Activated T-helper 17 cell treated with anti-CD3 and anti-CD28 coated beads, Interleukin-2, amount 50 U/mL, for 72 hours (primary cell): ENCODE data around the gene DNM1. TPM values are rescaled to one million over a fixed set of nuclear protein-coding genes. Genes with fewer than 3 reads are reported as not detected.

Source experiments
- ATAC-seq: fragments of 150-1000 bp; cut with Tn5 transposase; replicated peaks from 2 replicates; pipeline ENCODE4 v1.10.0; 2021; ENCODE audit warnings: mild to moderate bottlenecking, moderate library complexity
- H3K27ac Mint-ChIP-seq: one replicate; pipeline ENCODE4 v1.8.0; 2022; ENCODE audit warnings: mixed read lengths
- H3K27me3 Mint-ChIP-seq: one replicate; pipeline ENCODE4 v1.8.0; 2022; ENCODE audit warnings: mixed read lengths
- H3K36me3 Mint-ChIP-seq: one replicate; pipeline ENCODE4 v1.8.0; 2022; ENCODE audit warnings: low read depth, mild to moderate bottlenecking, mixed read lengths
- H3K4me1 Mint-ChIP-seq: one replicate; pipeline ENCODE4 v1.8.0; 2022; ENCODE audit warnings: mixed read lengths
- H3K4me3 Mint-ChIP-seq: one replicate; pipeline ENCODE4 v1.8.0; 2022; ENCODE audit warnings: mild to moderate bottlenecking, mixed read lengths
- H3K9me3 Mint-ChIP-seq: one replicate; pipeline ENCODE4 v1.8.0; 2022; ENCODE audit warnings: mixed read lengths
- total RNA-seq, 2 donors: library from RNA; stranded (reverse); gene quantifications; one replicate each; pipeline ENCODE4 v1.2.3, GENCODE V29; 2022

The DNM1 gene
- 1 to 10 TPM in 1 of 2 donors, under 1 TPM in 1; 0.84 to 9.2 TPM for total RNA-seq

GRCh38 chr9:128203024-128203706 lies at the start of gene DNM1:
TSS of gene DNM1 (plus strand) at chr9:128203379. CDS start at chr9:128203471, 92 bp downstream.
- H3K36me3 Mint-ChIP-seq: no peaks in the 10 kb centered on the region
- peak within 1 kb of the TSS; percentile 89 for H3K27ac Mint-ChIP-seq
- no peaks in the 10 kb centered on the region for H3K9me3 Mint-ChIP-seq
- H3K27me3 Mint-ChIP-seq: peaks cover 4% of the 10 kb centered on the region
- peaks cover 15% of the 10 kb centered on the region for H3K4me1 Mint-ChIP-seq
- H3K4me3 Mint-ChIP-seq: peak within 1 kb of the TSS; percentile 80
- ATAC-seq: peak; percentile 86

GRCh38 chr9:128153947-128154695 lies 49.1 kb upstream of the DNM1 start:
- no peaks in the 10 kb centered on the region for H3K9me3 Mint-ChIP-seq
- H3K4me3 Mint-ChIP-seq: no peak overlapping the region
- no peaks in the 10 kb centered on the region for H3K27me3 Mint-ChIP-seq
- ATAC-seq: no peak
- no peaks in the 10 kb centered on the region for H3K4me1 Mint-ChIP-seq
- H3K27ac Mint-ChIP-seq: no peak overlapping the region
- H3K36me3 Mint-ChIP-seq: no peaks in the 10 kb centered on the region

GRCh38 chr9:128155736-128156500 lies 47.3 kb upstream of the DNM1 start:
- ATAC-seq: no peak
- Mint-ChIP-seq H3K4me3 (no peak overlapping the region), H3K9me3 (no peaks in the 10 kb centered on the region), H3K4me1 (no peaks in the 10 kb centered on the region), H3K27me3 (no peaks in the 10 kb centered on the region), H3K36me3 (peaks cover 2% of the 10 kb centered on the region), H3K27ac (no peak overlapping the region)

- Mint-ChIP-seq H3K27me3 (no peaks in the 10 kb centered on the region), H3K36me3 (peaks cover 28% of the 10 kb centered on the region), H3K4me3 (peak overlapping the region; percentile 84), H3K4me1 (peaks cover 10% of the 10 kb centered on the region), H3K27ac (peak overlapping the region; percentile 90), H3K9me3 (no peaks in the 10 kb centered on the region)
- peak; percentile 47 for ATAC-seq
These were observed 43.7 kb upstream of the DNM1 start for GRCh38 chr9:128159522-128159783.

GRCh38 chr9:128159784-128160602 lies 43.2 kb upstream of the DNM1 start, which contains the start of gene BBLN:
TSS of gene BBLN (plus strand) at chr9:128160265. CDS start at chr9:128160408, 143 bp downstream.
- ATAC-seq: peak; percentile 90
- Mint-ChIP-seq H3K9me3 (no peaks in the 10 kb centered on the region), H3K27ac (peak within 1 kb of the TSS; percentile 90), H3K27me3 (no peaks in the 10 kb centered on the region), H3K4me3 (peak within 1 kb of the TSS; percentile 84), H3K36me3 (peaks cover 32% of the 10 kb centered on the region), H3K4me1 (peaks cover 10% of the 10 kb centered on the region)

- no peaks in the 10 kb centered on the region for H3K9me3 Mint-ChIP-seq
- no peaks in the 10 kb centered on the region for H3K27me3 Mint-ChIP-seq
- ATAC-seq: peak; percentile 56
- H3K4me1 Mint-ChIP-seq: peaks cover 10% of the 10 kb centered on the region
- H3K36me3 Mint-ChIP-seq: peaks cover 37% of the 10 kb centered on the region
- peak overlapping the region; percentile 54 for H3K27ac Mint-ChIP-seq
- peak overlapping the region; percentile 84 for H3K4me3 Mint-ChIP-seq
These were observed 42.6 kb upstream of the DNM1 start for GRCh38 chr9:128160603-128160987.

GRCh38 chr9:128161215-128161902 lies 41.8 kb upstream of the DNM1 start:
- peaks cover 10% of the 10 kb centered on the region for H3K4me1 Mint-ChIP-seq
- peak overlapping the region; percentile 84 for H3K4me3 Mint-ChIP-seq
- H3K9me3 Mint-ChIP-seq: no peaks in the 10 kb centered on the region
- H3K27ac Mint-ChIP-seq: peak overlapping the region; percentile 54
- ATAC-seq: no peak
- peaks cover 44% of the 10 kb centered on the region for H3K36me3 Mint-ChIP-seq
- no peaks in the 10 kb centered on the region for H3K27me3 Mint-ChIP-seq

- peak overlapping the region; percentile 84 for H3K4me3 Mint-ChIP-seq
- H3K36me3 Mint-ChIP-seq: peaks cover 54% of the 10 kb centered on the region
- ATAC-seq: no peak
- H3K27ac Mint-ChIP-seq: peak overlapping the region; percentile 43
- H3K9me3 Mint-ChIP-seq: no peaks in the 10 kb centered on the region
- no peaks in the 10 kb centered on the region for H3K27me3 Mint-ChIP-seq
- peaks cover 10% of the 10 kb centered on the region for H3K4me1 Mint-ChIP-seq
These were observed 40.8 kb upstream of the DNM1 start for GRCh38 chr9:128162215-128163026.

GRCh38 chr9:128163027-128163515 lies 40.1 kb upstream of the DNM1 start:
- H3K27me3 Mint-ChIP-seq: no peaks in the 10 kb centered on the region
- no peak overlapping the region for H3K27ac Mint-ChIP-seq
- H3K4me1 Mint-ChIP-seq: peaks cover 10% of the 10 kb centered on the region
- H3K36me3 Mint-ChIP-seq: peaks cover 60% of the 10 kb centered on the region
- H3K4me3 Mint-ChIP-seq: no peak overlapping the region
- ATAC-seq: no peak
- H3K9me3 Mint-ChIP-seq: no peaks in the 10 kb centered on the region

- ATAC-seq: no peak
- H3K27me3 Mint-ChIP-seq: no peaks in the 10 kb centered on the region
- H3K27ac Mint-ChIP-seq: no peak overlapping the region
- H3K4me1 Mint-ChIP-seq: peaks cover 10% of the 10 kb centered on the region
- no peak overlapping the region for H3K4me3 Mint-ChIP-seq
- no peaks in the 10 kb centered on the region for H3K9me3 Mint-ChIP-seq
- peaks cover 65% of the 10 kb centered on the region for H3K36me3 Mint-ChIP-seq
These were observed 39.5 kb upstream of the DNM1 start for GRCh38 chr9:128163523-128164306.

GRCh38 chr9:128164307-128164885 lies 38.8 kb upstream of the DNM1 start:
- no peaks in the 10 kb centered on the region for H3K27me3 Mint-ChIP-seq
- no peak for ATAC-seq
- no peak overlapping the region for H3K4me3 Mint-ChIP-seq
- no peaks in the 10 kb centered on the region for H3K9me3 Mint-ChIP-seq
- H3K27ac Mint-ChIP-seq: no peak overlapping the region
- peaks cover 10% of the 10 kb centered on the region for H3K4me1 Mint-ChIP-seq
- H3K36me3 Mint-ChIP-seq: peaks cover 72% of the 10 kb centered on the region

- Mint-ChIP-seq H3K4me3 (no peak overlapping the region), H3K4me1 (peaks cover 10% of the 10 kb centered on the region), H3K27me3 (no peaks in the 10 kb centered on the region), H3K36me3 (peaks cover 82% of the 10 kb centered on the region), H3K9me3 (no peaks in the 10 kb centered on the region), H3K27ac (no peak overlapping the region)
- no peak for ATAC-seq
These were observed 37.0 kb upstream of the DNM1 start for GRCh38 chr9:128166169-128166568.
